Astrocyte of the hippocampus (primary cell): ENCODE data around the gene SLC25A25.

Experiments used
- DNase-seq: peaks from one replicate; pipeline ENCODE4 v3.0.0; 2011; ENCODE audit warnings: low read depth, low spot score

The SLC25A25 gene

DNA sequence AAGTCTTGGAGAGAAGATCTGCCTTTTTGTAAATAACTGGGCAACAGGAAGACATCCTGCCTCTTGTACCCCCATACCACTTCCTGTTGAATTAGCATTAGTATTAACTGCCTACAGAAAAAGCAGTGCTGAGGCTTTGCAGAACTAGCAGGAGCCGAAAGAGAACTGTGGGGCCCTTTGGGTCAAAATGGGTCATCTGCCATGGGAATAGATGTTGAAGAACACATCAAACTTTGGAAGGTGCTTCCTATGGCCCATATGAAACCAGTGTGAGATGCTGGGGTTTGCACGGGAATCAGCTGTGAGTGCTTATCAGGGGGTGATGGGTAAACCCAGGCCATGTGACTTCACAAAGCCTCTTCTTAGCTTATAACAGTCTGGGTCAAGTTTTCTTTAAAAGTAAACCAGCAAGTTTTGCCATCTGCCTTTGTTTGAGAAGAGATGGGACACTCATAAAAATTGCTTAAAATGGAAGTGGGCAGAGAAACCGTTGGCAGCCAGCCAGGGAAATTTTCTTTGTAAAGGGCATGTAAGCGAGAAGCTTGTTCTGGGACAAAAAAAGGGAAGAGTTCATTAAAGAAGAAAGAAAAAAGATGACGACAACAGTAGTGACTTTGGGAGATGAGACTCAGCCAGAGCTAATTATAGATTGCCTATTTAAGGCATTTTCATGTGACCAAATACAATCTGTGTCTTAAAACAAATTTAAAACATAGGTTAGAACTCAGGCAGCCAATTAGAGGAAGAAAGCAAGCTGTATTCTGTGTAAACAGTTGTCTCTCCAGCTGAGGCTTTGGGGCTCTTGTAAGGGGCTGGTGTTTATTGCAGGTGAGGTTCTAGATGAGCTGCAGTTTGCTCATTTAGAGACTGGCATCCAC, 4.4 kb downstream of the SLC25A25 start:
- peak; percentile 84 for DNase-seq

DNA sequence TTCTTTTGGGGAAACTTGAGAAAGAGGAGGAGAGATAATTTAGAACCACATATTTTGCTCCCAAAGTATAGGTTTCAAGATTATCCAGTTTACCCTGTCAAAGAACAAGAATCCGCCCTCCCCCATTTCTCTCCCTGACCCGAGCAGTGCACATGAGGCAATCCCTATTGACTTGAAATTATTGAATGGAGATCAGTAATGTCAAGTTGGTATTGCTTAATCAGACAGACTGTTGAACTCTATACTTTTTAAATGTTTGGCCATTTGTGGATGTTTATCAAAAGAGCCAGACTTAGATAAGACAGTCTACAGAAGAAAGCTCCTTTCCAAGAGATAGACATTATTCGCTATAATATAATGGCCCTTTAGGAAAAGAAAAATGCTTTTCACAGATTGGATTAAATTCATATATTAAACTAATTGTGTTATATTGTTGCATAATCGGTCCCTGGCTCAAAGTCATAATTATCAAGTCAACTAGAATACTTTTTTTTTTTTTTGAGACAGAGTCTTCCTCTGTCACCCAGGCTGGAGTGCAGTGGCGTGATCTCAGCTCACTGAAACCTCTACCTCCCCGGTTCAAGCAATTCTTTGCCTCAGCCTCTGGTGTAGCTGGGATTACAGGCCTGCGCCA, 5.3 kb downstream of the SLC25A25 start:
- DNase-seq = no peak

DNA sequence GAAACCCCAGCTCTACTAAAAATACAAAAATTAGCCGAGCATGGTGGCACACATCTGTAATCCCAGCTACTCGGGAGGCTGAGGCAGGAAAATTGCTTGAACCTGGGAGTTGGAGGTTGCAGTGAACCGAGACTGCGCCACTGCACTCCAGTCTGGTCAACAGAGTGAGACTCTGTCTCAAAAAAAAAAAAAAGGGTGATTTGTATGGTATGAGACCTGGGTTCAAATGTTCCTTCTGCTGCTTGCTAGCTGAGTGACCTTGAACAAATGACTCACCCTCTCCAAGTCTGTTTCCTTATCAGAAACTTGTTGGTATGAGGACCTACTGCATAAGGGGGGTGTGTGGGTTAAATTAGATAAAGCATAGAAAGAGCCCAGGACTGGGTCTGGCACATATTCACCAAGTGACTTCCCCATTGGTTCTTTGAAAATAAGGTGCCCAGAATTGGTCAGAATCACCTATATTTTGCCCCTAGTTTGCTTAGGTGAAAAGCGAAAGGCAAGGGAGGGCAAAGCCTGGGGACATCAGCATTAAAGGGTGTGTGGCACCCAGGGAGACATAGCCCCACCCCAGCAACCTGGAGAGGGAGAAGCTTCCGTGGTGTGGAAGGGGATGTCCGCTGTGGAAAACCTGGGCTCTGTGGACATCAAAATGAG, 9.9 kb downstream of the SLC25A25 start:
- no peak for DNase-seq

DNA sequence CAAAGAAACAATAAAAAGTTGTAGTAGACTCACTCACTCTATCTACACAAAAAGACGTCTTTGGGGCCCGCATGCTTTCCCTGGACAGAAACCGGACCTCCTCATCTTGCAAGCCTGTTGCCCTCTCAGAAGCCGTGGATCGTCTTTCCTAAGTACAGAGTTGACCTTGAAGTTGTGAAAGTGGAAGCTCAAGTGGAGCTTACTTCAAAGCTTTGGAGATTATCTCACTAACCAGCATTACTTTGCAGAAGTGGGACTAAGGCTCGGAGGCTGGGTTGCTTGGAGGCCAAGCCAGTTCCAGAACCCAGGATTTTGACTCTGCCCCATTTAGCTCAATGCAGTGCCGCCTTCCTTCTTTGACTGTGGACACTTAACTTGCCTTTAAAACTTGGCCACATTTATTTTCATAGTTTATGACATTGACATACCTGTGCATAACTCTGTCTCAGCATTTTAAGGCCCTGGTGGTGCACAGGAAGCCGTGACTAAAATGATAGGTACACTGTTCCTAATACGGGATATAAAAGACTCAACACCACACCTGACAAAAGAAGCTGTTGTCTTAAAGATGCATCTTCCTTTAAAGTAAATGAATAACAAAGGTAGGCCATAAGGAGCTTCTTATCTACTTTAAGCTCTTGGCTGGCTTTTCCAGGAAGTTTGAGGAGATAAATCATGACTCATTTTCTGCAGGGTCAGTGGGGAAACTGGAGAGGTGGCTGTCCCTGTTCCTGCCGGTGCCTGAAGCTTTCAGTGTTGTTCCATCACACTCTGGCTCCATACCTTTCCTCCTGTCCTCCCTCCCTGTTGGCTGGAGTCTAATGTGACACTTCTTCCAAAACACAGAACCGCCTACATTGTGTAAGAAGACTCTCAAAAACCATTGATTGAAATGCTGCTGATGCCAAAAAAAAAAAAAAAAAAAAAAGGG, 10.7 kb downstream of the SLC25A25 start:
- peak; percentile 30 for DNase-seq

DNA sequence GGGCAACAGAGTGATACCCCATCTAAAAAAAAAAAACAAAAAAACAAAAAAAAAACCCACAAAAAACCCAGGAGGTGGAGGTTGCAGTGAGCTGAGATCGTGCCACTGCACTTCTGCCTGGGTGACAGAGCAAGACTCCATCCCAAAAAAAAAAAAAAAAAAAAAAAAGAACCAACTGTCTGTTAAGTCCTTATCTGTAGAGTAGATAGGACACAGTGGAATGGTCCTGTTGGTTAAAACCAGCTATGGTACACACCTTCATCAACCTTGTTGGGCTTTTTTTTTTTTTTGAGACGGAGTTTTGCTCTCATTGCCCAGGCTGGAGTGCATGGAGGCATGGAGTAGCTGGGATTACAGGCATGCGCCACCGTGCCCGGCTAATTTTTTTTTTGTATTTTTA, 12.2 kb downstream of the SLC25A25 start:
- no peak for DNase-seq

DNA sequence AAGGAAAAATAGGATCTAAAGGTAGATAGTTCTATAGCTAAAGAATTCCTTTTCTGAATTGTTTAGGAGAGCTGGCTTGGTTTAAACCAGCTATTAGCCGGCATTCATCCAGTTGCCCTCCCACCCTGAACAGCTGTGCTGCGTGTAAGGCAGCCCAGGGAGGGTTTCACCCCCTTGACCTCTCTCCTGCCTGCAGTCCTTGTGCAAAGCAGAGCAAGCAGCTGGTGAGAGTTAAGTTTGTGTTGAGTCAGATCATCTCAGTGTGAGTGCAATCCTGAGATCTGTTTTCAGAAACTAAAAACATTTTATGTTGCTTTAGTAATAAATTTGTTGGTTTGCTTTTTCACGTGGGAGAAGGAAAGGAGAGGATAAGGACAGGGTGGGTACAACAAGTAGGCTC, 13.0 kb downstream of the SLC25A25 start:
- DNase-seq = peak; percentile 27

DNA sequence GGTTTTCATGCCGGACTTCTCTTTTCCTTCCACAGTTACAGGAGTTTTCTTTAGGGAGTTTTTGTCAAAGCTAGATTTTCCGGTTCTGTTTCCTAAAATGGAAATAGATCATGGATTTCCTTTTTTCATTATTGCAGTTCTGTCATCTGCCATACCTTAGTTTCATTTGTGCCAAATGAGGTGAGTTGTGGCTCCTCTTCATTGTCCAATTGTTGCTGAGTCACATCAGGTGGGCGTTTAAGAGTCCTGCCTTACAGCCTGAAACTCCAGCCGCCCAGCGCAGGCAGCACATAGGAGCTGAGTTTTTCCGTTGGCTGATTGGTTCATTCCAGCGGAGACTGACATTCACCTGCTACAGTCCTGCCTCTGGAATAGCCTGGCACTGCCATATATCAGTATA, 14.1 kb downstream of the SLC25A25 start:
- no peak for DNase-seq

DNA sequence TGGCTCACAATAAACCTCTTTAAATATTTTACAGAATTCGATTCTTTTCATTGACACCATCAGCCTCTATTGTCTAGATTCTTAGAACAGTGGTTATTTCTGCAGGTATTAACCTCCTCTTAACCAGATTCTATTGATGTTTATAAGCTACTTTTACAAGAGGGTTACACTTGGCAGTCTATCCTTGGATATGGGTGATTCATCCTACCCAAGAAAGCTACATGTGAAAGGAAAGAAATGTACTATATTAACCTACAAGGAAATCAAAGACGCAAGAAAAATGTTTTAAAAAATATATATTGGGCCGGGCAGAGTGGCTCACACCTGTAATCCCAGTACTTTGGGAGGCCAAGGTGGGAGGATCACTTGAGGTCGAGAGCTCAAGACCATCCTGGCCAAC, 16.7 kb downstream of the SLC25A25 start:
- peak; percentile 39 for DNase-seq

DNA sequence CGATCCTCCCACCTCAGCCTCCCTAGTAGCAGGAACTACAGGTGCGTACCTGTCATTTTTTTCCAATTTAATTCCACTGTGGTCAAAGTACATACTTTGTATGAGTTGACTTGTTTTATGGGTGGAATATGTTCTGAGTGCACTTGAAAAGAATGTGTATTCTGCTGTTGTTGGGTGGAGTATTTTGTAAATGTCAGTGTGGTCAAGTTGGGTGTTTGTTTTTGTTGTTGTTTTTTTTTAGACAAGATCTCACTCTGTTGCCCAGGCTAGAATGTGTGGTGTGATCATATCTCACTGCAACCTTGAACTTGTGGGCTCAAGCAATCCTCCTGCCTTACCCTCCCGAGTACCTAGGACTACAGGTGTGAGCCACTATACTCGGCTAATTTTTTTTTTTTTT, 17.9 kb downstream of the SLC25A25 start:
- no peak for DNase-seq

DNA sequence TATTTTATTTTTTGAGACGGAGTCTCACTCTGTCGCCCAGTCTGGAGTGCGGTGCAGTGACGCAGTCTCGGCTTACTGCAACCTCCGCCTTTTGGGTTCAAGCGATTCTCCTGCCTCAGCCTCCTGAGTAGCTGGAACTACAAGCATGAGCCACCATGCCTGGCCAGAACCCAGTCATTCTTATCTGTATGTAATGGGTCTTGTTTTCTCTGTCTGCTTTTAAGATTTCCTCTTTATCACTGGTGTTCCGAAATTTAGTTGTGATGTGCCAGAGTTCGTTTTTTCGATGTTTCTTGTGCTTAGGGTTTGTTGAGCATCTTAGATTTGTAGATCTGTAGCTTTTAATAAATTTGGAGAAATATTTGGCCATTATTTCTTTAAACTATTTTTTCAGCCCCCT, 19.2 kb downstream of the SLC25A25 start:
- DNase-seq = no peak

DNA sequence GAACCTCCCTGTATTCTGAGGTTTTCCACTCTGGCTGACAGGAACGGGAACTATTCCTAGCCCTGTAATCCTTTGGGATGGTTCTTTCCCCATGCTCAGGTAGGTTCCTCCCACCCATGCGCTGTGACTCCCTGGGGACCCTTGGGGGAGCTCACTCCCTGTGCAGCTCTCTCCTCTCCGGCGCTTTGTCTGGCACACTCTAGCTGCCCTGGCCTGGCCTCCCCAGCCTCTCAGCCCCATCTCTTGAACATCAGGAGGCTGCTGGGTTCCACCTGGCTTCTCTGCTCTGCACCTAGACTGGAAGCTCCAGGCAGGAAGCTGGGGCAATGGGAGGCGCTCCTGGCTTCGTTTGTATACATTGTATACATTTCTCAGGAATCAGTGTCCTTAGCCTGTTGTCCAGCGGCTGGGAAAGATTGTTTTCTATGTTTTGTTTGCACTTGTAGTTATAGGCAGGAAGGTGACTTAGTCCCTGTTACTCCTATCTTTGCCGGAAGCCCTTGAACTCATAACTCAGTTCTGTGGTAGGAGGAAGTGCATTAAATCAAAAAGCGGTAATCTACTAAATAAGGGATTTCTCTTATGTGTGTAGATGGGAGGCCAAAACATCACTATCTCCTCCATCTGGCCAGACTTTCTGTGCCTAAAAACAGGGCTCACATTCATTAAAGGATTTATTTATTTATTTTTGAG, 20.4 kb downstream of the SLC25A25 start:
- DNase-seq = no peak

DNA sequence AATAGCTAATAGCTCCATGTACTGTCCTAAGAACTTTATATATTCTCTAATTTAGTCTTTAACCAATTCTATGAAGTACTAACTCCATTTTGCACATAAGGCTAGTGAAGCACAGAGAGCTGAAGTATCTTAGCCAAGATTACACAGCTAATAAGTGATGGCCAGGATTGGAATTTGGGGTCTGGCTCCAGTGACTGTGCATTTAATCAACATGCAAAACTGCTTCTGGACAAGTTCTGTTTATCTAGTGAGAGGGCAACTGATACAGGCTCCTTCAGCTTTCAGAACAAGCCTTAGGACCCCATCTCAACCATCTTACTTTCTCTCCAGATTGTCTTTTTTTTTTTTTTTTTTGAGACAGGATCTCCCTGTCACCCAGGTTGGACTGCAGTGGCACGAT, 21.3 kb downstream of the SLC25A25 start:
- DNase-seq = no peak

DNA sequence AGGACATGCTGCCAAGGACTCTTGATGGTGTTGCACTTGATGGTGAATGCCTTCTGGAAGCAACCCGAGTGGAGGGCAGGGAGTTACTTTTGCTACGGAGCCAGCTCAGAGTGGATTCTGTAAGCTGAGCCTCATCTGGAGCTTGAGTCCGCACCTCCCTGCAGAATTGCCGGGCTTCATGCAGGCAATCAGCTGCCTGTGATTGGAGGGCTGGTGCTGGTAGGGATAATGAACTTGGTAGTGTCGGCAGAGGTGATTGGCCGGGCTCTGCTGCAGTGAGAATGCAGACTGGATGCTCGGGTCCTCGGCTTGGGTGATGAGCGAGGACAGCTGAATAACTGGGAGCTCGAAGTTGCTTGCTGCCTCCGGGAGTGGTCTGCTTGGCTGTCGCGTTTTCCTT, 23.1 kb downstream of the SLC25A25 start:
- peak; percentile 96 for DNase-seq

DNA sequence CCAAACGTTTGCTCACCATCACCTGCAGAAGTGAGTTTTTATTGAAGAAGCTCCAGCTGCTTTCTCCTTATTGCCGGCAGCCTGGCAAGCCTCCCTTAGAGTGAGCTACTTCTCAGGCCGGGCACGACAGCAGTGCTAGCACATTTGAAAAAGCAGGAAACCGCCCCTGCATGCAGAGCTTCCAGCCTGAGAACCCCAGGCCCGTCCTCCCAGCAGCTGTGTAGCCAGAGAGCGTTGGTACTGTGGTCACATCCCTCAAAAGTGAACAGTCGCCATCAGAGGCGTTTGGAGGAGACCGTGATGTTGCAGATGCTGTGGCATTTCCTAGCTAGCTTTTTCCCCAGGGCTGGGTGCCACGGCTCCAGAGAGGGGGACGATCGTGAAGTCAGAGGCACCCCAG, 23.5 kb downstream of the SLC25A25 start:
- DNase-seq = peak; percentile 64

DNA sequence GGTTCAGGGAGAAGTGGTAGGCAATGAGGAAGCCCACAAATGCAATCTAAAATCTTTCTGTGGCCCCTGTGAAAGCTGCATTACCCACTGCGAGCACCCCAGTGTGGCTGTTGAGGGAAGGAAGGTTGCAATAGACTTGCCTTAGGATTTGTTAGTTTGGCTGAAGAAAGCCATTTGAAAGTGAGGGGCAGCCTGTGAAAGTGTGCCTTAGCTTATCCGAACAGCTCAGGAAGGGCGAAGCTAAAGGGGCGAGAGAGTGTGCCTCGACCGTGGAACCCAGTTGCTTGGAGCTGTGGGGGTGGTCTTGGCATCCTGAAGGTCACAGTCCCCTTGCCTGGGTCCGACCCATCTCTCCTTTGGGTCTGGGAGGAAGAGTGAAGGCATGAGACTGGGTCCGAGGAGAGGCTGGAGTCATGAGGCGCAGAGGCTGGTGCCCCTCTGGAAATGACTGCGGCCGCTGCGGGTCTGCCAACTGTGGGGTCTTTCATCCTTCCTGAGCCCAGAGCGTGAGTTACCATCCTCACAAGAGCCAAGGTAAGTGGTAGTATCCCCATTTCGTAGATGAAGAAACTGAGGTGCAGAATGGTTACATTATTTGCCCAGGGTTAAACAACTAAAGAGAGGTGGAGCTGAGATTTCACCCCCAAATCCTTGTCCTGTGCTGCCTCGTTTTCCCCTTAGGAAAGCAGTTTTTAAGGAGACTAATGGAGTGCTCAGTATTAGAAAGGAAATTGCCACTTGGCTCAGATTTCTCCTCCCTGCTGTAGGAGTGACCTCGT, 24.4 kb downstream of the SLC25A25 start:
- no peak for DNase-seq

DNA sequence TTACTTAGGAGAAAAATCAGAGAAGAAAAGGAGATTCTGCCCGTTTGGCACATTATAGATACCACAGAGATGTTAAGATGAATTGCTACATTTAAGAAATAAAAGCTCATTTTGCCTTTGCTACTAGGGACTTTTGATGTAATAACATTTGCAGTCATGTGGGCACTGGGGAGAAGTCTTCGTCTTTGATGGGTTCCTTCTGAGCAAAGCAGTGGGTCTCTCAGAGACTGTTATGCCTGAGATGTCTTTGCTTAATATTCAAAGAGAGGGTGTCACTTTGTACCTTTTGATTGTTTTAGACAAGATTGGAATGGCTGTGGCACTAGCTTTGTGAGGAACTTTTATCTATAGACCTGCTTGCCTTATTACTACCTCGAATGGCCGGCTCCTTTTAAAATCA, 25.0 kb downstream of the SLC25A25 start:
- DNase-seq = no peak

DNA sequence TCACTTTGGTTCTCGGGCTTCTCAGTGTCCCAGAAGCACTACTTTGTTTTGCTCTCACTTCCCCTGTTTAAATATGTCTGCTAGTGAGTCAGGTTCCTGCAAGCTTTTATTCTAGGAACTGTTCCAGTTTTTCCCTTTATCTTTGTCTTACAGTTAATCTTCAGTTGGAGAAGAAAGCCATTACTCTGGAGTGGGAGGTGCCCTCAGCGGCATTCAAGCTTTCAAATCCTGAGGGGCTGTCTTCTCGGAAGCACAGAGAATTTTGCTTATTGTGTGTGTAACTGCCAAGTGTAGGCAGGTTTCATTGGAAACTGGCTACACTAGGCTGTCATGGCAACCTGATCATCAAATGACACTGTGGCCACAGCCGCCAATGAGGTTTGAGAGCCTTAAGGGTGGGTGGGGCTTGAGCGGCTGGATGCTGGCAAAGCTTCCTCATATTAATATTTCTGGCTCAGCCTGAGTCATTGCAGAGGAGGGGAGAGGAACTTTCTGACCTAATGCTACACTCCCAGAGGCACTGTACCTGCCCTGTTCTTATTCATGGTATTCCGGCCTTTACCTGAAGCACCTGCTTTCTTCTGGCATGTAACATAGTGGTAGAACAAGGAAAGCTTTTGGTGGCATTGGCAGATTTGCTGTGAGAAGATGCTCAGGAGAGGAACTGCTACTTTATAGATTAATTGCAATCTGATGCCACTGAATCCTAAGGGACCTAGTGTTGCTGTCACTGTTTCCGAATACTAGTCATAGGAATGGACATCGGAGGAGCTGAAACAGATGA, 26.3 kb downstream of the SLC25A25 start:
- peak; percentile 98 for DNase-seq

DNA sequence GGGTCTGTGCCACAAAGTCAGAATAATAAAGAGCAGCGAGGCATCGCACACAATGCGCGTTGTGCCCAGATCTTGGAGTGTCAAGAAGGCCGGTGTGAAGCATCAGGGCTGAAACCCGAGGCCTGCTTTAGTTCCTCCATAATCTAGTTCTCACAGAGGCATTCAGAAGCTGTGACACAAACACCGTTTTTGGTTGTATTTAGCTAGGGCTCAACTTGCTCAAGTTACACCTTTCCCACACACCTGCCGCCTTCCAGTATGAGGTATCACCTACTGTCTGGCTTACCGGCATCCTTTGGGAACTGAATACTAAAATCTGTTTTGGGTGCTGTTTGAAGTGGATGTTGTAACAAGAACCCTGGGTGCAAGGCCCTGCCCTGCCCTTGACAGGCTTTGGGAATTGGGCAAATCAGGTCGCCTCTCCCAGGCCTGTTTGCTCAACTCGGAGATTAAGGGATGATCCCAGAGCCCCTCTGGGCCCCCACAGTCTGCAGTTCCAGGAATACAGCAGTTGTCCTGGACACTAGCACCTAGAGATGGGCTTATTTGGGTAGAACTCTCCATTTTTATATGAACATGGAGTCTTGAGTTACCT, 27.0 kb downstream of the SLC25A25 start:
- no peak for DNase-seq
